Large intestine (tissue), 3 donors: ENCODE measurements around the gene MZT2A. TPM values are rescaled to one million over a fixed set of nuclear protein-coding genes. Genes with fewer than 3 reads are reported as not detected.
A peak's percentile ranks its signal among the peaks of the same experiment; 100 is the strongest.
"Not testable (repeated sequence)": the region's sequence is repeated elsewhere in the genome, so short reads cannot be mapped to it uniquely, and the experiment has no call there.

ENCODE experiments used
- DNase-seq, 2 donors: peaks; one replicate each; pipeline versions ENCODE4 v3.0.0 to v3.0.0-alpha.2; 2013
- H3K27ac ChIP-seq: one replicate; pipeline ENCODE4 v1.5.1; 2013; ENCODE audit warnings: low read length
- H3K27me3 ChIP-seq: 2 replicates; pipeline ENCODE4 v1.6.1; 2013; ENCODE audit warnings: low read length; ENCODE audit not compliant: control insufficient read depth, insufficient read depth
- H3K36me3 ChIP-seq: 2 replicates; pipeline ENCODE4 v1.6.1; 2013; ENCODE audit warnings: low read length; ENCODE audit not compliant: control insufficient read depth, insufficient read depth
- H3K4me1 ChIP-seq: one replicate; pipeline ENCODE4 v1.6.1; 2013; ENCODE audit warnings: low read length; ENCODE audit not compliant: control insufficient read depth, insufficient read depth
- H3K4me3 ChIP-seq: one replicate; pipeline ENCODE4 v1.5.1; 2013; ENCODE audit warnings: low read length
- H3K9me3 ChIP-seq: one replicate; pipeline ENCODE4 v1.6.1; 2013; ENCODE audit warnings: mild to moderate bottlenecking, low read depth, low read length, moderate library complexity; ENCODE audit not compliant: control insufficient read depth
- WGBS: methylation state at CpG from one replicate; pipeline ENCODE4 v1.1.5; 2013; ENCODE audit warnings: low lambda C conversion rate; ENCODE audit not compliant: insufficient coverage; 5-methylcytosine and 5-hydroxymethylcytosine counted together
- polyA plus RNA-seq: library from polyadenylated mRNA; unstranded; fragments of 120-200 nt; gene quantifications from one replicate; pipeline ENCODE4 v1.2.1, GENCODE V29; 2013

The MZT2A gene
- polyA plus RNA-seq, 1 donor: 70.5 TPM

GRCh38 chr2:131514408-131515166, 22.4 kb upstream of the MZT2A start:
- H3K4me1 ChIP-seq, DNase-seq, H3K27ac ChIP-seq, H3K27me3 ChIP-seq, H3K9me3 ChIP-seq, H3K4me3 ChIP-seq: not testable (repeated sequence)
- WGBS: no CpG with 5 or more reads among the region's 15 CpGs
- H3K36me3 ChIP-seq: peaks cover 32% of the 10 kb centered on the region

GRCh38 chr2:131511969-131512870, 20.0 kb upstream of the MZT2A start:
- not testable (repeated sequence) for H3K9me3 ChIP-seq, DNase-seq, H3K27ac ChIP-seq, H3K4me3 ChIP-seq, H3K4me1 ChIP-seq, H3K27me3 ChIP-seq
- WGBS: no CpG with 5 or more reads among the region's 17 CpGs
- peaks cover 32% of the 10 kb centered on the region for H3K36me3 ChIP-seq

- not testable (repeated sequence) for DNase-seq, H3K27ac ChIP-seq, H3K9me3 ChIP-seq, H3K4me3 ChIP-seq, H3K27me3 ChIP-seq, H3K4me1 ChIP-seq
- peaks cover 33% of the 10 kb centered on the region for H3K36me3 ChIP-seq
- WGBS: 86% methylated on average over 3 of the region's 22 CpGs
These were observed 19.2 kb upstream of the MZT2A start for GRCh38 chr2:131511291-131511968.

- Histone ChIP-seq H3K27ac (no peak overlapping the region), H3K36me3 (peaks cover 40% of the 10 kb centered on the region), H3K9me3 (no peaks in the 10 kb centered on the region), H3K27me3 (no peaks in the 10 kb centered on the region), H3K4me1 (no peaks in the 10 kb centered on the region), H3K4me3 (no peak overlapping the region)
- no CpG with 5 or more reads among the region's 9 CpGs for WGBS
- no peak for DNase-seq
These were observed 17.4 kb upstream of the MZT2A start for GRCh38 chr2:131509615-131510014.

GRCh38 chr2:131504082-131504750, 12.0 kb upstream of the MZT2A start:
- WGBS: no CpG with 5 or more reads among the region's 7 CpGs
- peaks cover 55% of the 10 kb centered on the region for H3K36me3 ChIP-seq

GRCh38 chr2:131503587-131503986, 11.4 kb upstream of the MZT2A start:
- H3K36me3 ChIP-seq: peaks cover 57% of the 10 kb centered on the region
- H3K27me3 ChIP-seq, H3K27ac ChIP-seq, H3K4me1 ChIP-seq, H3K9me3 ChIP-seq, H3K4me3 ChIP-seq, DNase-seq: not testable (repeated sequence)
- no CpG with 5 or more reads among the region's 4 CpGs for WGBS

More at GRCh38 chr2:131504082-131504750, 12.0 kb upstream of the MZT2A start:
- H3K4me3 ChIP-seq, DNase-seq, H3K4me1 ChIP-seq, H3K27me3 ChIP-seq, H3K27ac ChIP-seq, H3K9me3 ChIP-seq: not testable (repeated sequence)

GRCh38 chr2:131498321-131498973, 6.2 kb upstream of the MZT2A start:
- not testable (repeated sequence) for H3K27me3 ChIP-seq, H3K9me3 ChIP-seq, H3K4me3 ChIP-seq, H3K27ac ChIP-seq, DNase-seq, H3K4me1 ChIP-seq
- peaks cover 35% of the 10 kb centered on the region for H3K36me3 ChIP-seq
- no CpG with 5 or more reads among the region's 8 CpGs for WGBS

- H3K4me1 ChIP-seq, H3K9me3 ChIP-seq, H3K27ac ChIP-seq, DNase-seq, H3K4me3 ChIP-seq, H3K27me3 ChIP-seq: not testable (repeated sequence)
- WGBS: no CpG with 5 or more reads among the region's 1 CpG
- H3K36me3 ChIP-seq: peaks cover 15% of the 10 kb centered on the region
These were observed 3.3 kb upstream of the MZT2A start for GRCh38 chr2:131495506-131495905.

- WGBS: no CpG with 5 or more reads among the region's 40 CpGs
- Histone ChIP-seq H3K9me3 (no peaks in the 10 kb centered on the region), H3K36me3 (peaks cover 15% of the 10 kb centered on the region), H3K27me3 (no peaks in the 10 kb centered on the region), H3K4me1 (peaks cover 12% of the 10 kb centered on the region), H3K27ac (peak overlapping the region; percentile 85), H3K4me3 (peak overlapping the region; percentile 95)
- peak in 1 of 2 donors; percentile 19 for DNase-seq
These were observed 1.2 kb upstream of the MZT2A start for GRCh38 chr2:131493199-131493968.
